Measurements from ENCODE around the gene C17orf113. TPM values are rescaled to one million over a fixed set of nuclear protein-coding genes. Genes with fewer than 3 reads are reported as not detected.

The C17orf113 gene
- total and polyA plus RNA-seq, 8 donors = 1.2 to 2.2 (median 1.8) TPM

- intact Hi-C loops (cut with DNase I) = no loop called here
- ATAC-seq (no peak), DNase-seq (no peak), FAIRE-seq (no peak)
- H3K27ac ChIP-seq = no peak overlapping the region
- TF ChIP-seq CTCF (IDR thresholded peaks at IDR 0.05) = no peak
- WGBS, 2 donors = 68 to 73% methylated on average over 6 of the region's 6 CpGs
- no peaks in the 10 kb centered on the region for H3K27me3 ChIP-seq
- H3K9me3 ChIP-seq = no peaks in the 10 kb centered on the region
- H3K4me3 ChIP-seq = no peak overlapping the region
- H3K36me3 ChIP-seq = no peaks in the 10 kb centered on the region
- peaks cover 0 to 4% (median 0%) of the 10 kb centered on the region in 3 donors for H3K4me1 ChIP-seq
Observed at GRCh38 chr17:42052346-42052877, 2.0 kb upstream of the C17orf113 start.

GRCh38 chr17:42051645-42052044 lies 1.2 kb upstream of the C17orf113 start:
- ATAC-seq = no peak
- intact Hi-C loops (cut with DNase I) = no loop called here

GRCh38 chr17:42051013-42051400 lies 606 bp upstream of the C17orf113 start:
- FAIRE-seq (no peak), DNase-seq (no peak), ATAC-seq (peak in 1 of 4 donors; percentile 27)
- Histone ChIP-seq H3K9me3 (no peaks in the 10 kb centered on the region), H3K27ac (peak overlapping the region in 1 of 4 donors; percentile 15), H3K27me3 (no peaks in the 10 kb centered on the region), H3K4me1 (peaks cover 0 to 4% (median 0%) of the 10 kb centered on the region in 3 donors), H3K36me3 (no peaks in the 10 kb centered on the region), H3K4me3 (peak overlapping the region; percentile 63 to 78 (median 76))
- WGBS, 2 donors = 34 to 37% methylated on average over 8 of the region's 8 CpGs
- TF ChIP-seq CTCF (IDR thresholded peaks at IDR 0.05) = no peak
- intact Hi-C loops (cut with DNase I) = no loop called here

More at GRCh38 chr17:42051645-42052044, 1.2 kb upstream of the C17orf113 start:
- no peak for TF ChIP-seq CTCF (IDR thresholded peaks at IDR 0.05)
- DNase-seq (no peak), FAIRE-seq (no peak)
- Histone ChIP-seq H3K4me3 (no peak overlapping the region), H3K9me3 (no peaks in the 10 kb centered on the region), H3K27me3 (no peaks in the 10 kb centered on the region), H3K4me1 (peaks cover 0 to 4% (median 0%) of the 10 kb centered on the region in 3 donors), H3K36me3 (no peaks in the 10 kb centered on the region), H3K27ac (no peak overlapping the region)
- WGBS, 2 donors = 89 to 96% methylated on average over 7 of the region's 7 CpGs

GRCh38 chr17:42049834-42050392 lies 488 bp downstream of the C17orf113 start:
- H3K9me3 ChIP-seq = no peaks in the 10 kb centered on the region
- no peaks in the 10 kb centered on the region for H3K27me3 ChIP-seq
- intact Hi-C loops (cut with DNase I) = no loop called here
- FAIRE-seq (no peak), ATAC-seq (peak; percentile 39 to 73 (median 56)), DNase-seq (no peak)
- WGBS, 2 donors = 0 to 1% methylated on average over 3 to 7 of the region's 7 CpGs
- peaks cover 0 to 4% (median 0%) of the 10 kb centered on the region in 3 donors for H3K4me1 ChIP-seq
- no peak for TF ChIP-seq CTCF (IDR thresholded peaks at IDR 0.05)
- H3K27ac ChIP-seq = peak overlapping the region; percentile 51 to 80 (median 70)
- H3K36me3 ChIP-seq = no peaks in the 10 kb centered on the region
- H3K4me3 ChIP-seq = peak overlapping the region; percentile 63 to 78 (median 76)

GRCh38 chr17:42047343-42047742 lies 3.1 kb downstream of the C17orf113 start:
- no peak overlapping the region for H3K4me3 ChIP-seq
- DNase-seq (no peak), FAIRE-seq (no peak), ATAC-seq (no peak)
- no peaks in the 10 kb centered on the region for H3K36me3 ChIP-seq
- no peak overlapping the region for H3K27ac ChIP-seq
- intact Hi-C loops (cut with DNase I) = no loop called here
- no peak for TF ChIP-seq CTCF (IDR thresholded peaks at IDR 0.05)
- WGBS, 2 donors = 87% methylated on average over 12 of the region's 12 CpGs
- H3K27me3 ChIP-seq = no peaks in the 10 kb centered on the region
- H3K4me1 ChIP-seq = peaks cover 0 to 4% (median 4%) of the 10 kb centered on the region in 3 donors
- no peaks in the 10 kb centered on the region for H3K9me3 ChIP-seq
